HEK293 (cell line): ENCODE data around the gene BTAF1.
A peak's percentile ranks its signal among the peaks of the same experiment; 100 is the strongest.

Experiments
- CTCF ChIA-PET: fragments of 350-600 bp; formaldehyde crosslinking; extraction: SDS; loops from one replicate; lab custom pipeline; 2021; ENCODE audit warnings: antibody characterized with exemption; lab: Yijun Ruan, JAX
- POLR2A ChIA-PET: fragments of 300-600 bp; formaldehyde crosslinking; extraction: SDS; loops from one replicate; lab custom pipeline; 2020; ENCODE audit warnings: antibody characterized with exemption, inconsistent platforms; lab: Yijun Ruan, JAX
- H3K27ac ChIP-seq: fragments of 200-500 bp; sonication (Bioruptor generic); 2 replicates; pipeline ENCODE4 v1.5.1; 2014; ENCODE audit warnings: low read depth, low read length, control low read depth, inconsistent platforms; ENCODE audit errors: extremely low read depth
- H3K36me3 ChIP-seq, 2 experiments: fragments of 200-500 bp in 1 of 2; sonication (Bioruptor generic) in 1 of 2; 1 replicate in 1 of 2; 2 replicates in 1 of 2; pipeline ENCODE4 v1.5.1; 2014 to 2017; ENCODE audit warnings: inconsistent platforms in 2 of 2, low read length in 2 of 2; ENCODE audit not compliant: control insufficient read depth in 2 of 2, insufficient read depth in 1 of 2
- H3K4me1 ChIP-seq: fragments of 200-500 bp; sonication (Bioruptor generic); 2 replicates; pipeline ENCODE4 v1.5.1; 2014; ENCODE audit warnings: mild to moderate bottlenecking, low read length, inconsistent platforms; ENCODE audit not compliant: control insufficient read depth, insufficient read depth
- H3K4me3 ChIP-seq: 2 replicates; pipeline ENCODE4 v1.5.1; 2011; ENCODE audit warnings: low read depth, mild to moderate bottlenecking, control low read depth, low read length, moderate library complexity
- H3K9me3 ChIP-seq: fragments of 200-500 bp; sonication (Bioruptor generic); 2 replicates; pipeline ENCODE4 v1.5.1; 2014; ENCODE audit warnings: low read depth, low read length, inconsistent platforms; ENCODE audit not compliant: control insufficient read depth, insufficient read depth
- EGR2 ChIP-seq: fragments of 450-650 bp; formaldehyde crosslinking; IDR thresholded peaks from 2 replicates; pipeline ENCODE4 v1.5.1; 2016; ENCODE audit warnings: low read depth, missing biosample characterization, missing genetic modification characterization
- SETDB1 ChIP-seq: IDR thresholded peaks from one replicate; pipeline ENCODE4 v1.6.1; 2017; ENCODE audit warnings: mild to moderate bottlenecking, low read length, moderate library complexity, mixed read lengths; ENCODE audit not compliant: insufficient read length
- SP2 ChIP-seq: fragments of 450-650 bp; formaldehyde crosslinking; IDR thresholded peaks from 2 replicates; pipeline ENCODE4 v1.5.1; 2016; ENCODE audit warnings: missing biosample characterization, missing genetic modification characterization
- ZBTB17 ChIP-seq: fragments of 450-650 bp; formaldehyde crosslinking; IDR thresholded peaks from 2 replicates; pipeline ENCODE4 v1.5.1; 2016; ENCODE audit warnings: missing biosample characterization, missing genetic modification characterization
- ZBTB20 ChIP-seq: fragments of 450-650 bp; formaldehyde crosslinking; IDR thresholded peaks from 2 replicates; pipeline ENCODE4 v1.5.1; 2016; ENCODE audit warnings: missing biosample characterization, missing genetic modification characterization
- ZNF10 ChIP-seq: fragments of 450-650 bp; formaldehyde crosslinking; IDR thresholded peaks from 2 replicates; pipeline ENCODE4 v1.5.1; 2017; ENCODE audit warnings: missing biosample characterization, missing genetic modification characterization
- ZNF112 ChIP-seq: fragments of 450-650 bp; formaldehyde crosslinking; IDR thresholded peaks from 2 replicates; pipeline ENCODE4 v1.5.0; 2017; ENCODE audit warnings: missing biosample characterization, missing genetic modification characterization
- ZNF341 ChIP-seq: fragments of 450-650 bp; formaldehyde crosslinking; IDR thresholded peaks from 2 replicates; pipeline ENCODE4; 2016; ENCODE audit warnings: low read depth, missing biosample characterization, missing genetic modification characterization
- ZNF366 ChIP-seq: fragments of 450-650 bp; formaldehyde crosslinking; conservative IDR thresholded peaks from 2 replicates; pipeline ENCODE4 v1.5.1; 2016; ENCODE audit warnings: missing biosample characterization, missing genetic modification characterization
- ZNF37A ChIP-seq: fragments of 450-650 bp; IDR thresholded peaks from 2 replicates; pipeline ENCODE4 v1.5.1; 2018; ENCODE audit warnings: missing biosample characterization, missing genetic modification characterization
- ZNF394 ChIP-seq: fragments of 450-650 bp; formaldehyde crosslinking; IDR thresholded peaks from 2 replicates; pipeline ENCODE4 v1.5.1; 2016; ENCODE audit warnings: missing biosample characterization, missing genetic modification characterization, mild to moderate bottlenecking, moderate library complexity, borderline replicate concordance
- ZNF529 ChIP-seq: fragments of 450-650 bp; formaldehyde crosslinking; IDR thresholded peaks from 2 replicates; pipeline ENCODE4 v1.5.1; 2017; ENCODE audit warnings: missing genetic modification characterization, missing biosample characterization; ENCODE audit not compliant: insufficient replicate concordance
- ZNF580 ChIP-seq: fragments of 450-650 bp; formaldehyde crosslinking; IDR thresholded peaks from 2 replicates; pipeline ENCODE4 v1.5.1; 2016; ENCODE audit warnings: missing biosample characterization, missing genetic modification characterization
- ZNF610 ChIP-seq: fragments of 450-650 bp; formaldehyde crosslinking; IDR thresholded peaks from 2 replicates; pipeline ENCODE4 v1.5.1; 2016; ENCODE audit warnings: missing biosample characterization, missing genetic modification characterization, borderline replicate concordance
- ZNF626 ChIP-seq: fragments of 450-650 bp; sonication (Bioruptor Pico); formaldehyde crosslinking; IDR thresholded peaks from 2 replicates; pipeline ENCODE4 v1.5.1; 2018; ENCODE audit warnings: missing biosample characterization, missing genetic modification characterization, inconsistent platforms
- ZNF660 ChIP-seq: fragments of 450-650 bp; IDR thresholded peaks from 2 replicates; pipeline ENCODE4 v1.5.1; 2018; ENCODE audit warnings: missing biosample characterization, mild to moderate bottlenecking, missing genetic modification characterization
- ZNF670 ChIP-seq: fragments of 450-650 bp; formaldehyde crosslinking; IDR thresholded peaks from 2 replicates; pipeline ENCODE4 v1.5.1; 2016; ENCODE audit warnings: missing biosample characterization, missing genetic modification characterization, low read depth
- ZNF704 ChIP-seq: fragments of 450-650 bp; formaldehyde crosslinking; IDR thresholded peaks from 2 replicates; pipeline ENCODE4 v1.5.1; 2016; ENCODE audit warnings: missing biosample characterization, missing genetic modification characterization
- ZNF791 ChIP-seq: fragments of 450-650 bp; formaldehyde crosslinking; IDR thresholded peaks from 2 replicates; pipeline ENCODE4 v1.5.1; 2016; ENCODE audit warnings: missing biosample characterization, missing genetic modification characterization
- ZSCAN30 ChIP-seq: fragments of 450-650 bp; IDR thresholded peaks from 2 replicates; pipeline ENCODE4 v1.5.1; 2018; ENCODE audit warnings: missing biosample characterization, mild to moderate bottlenecking, missing genetic modification characterization, moderate library complexity
- TF ChIP-seq, protein P1 (sequence below): fragments of 450-650 bp; formaldehyde crosslinking; IDR thresholded peaks from 2 replicates; pipeline ENCODE4 v1.5.1; 2016; ENCODE audit warnings: missing biosample characterization, missing genetic modification characterization
- TF ChIP-seq, protein P2 (sequence below): fragments of 450-650 bp; formaldehyde crosslinking; IDR thresholded peaks from 2 replicates; pipeline ENCODE4 v1.5.1; 2017; ENCODE audit warnings: missing biosample characterization, mild to moderate bottlenecking, missing genetic modification characterization, moderate library complexity

BTAF1 gene

DNA sequence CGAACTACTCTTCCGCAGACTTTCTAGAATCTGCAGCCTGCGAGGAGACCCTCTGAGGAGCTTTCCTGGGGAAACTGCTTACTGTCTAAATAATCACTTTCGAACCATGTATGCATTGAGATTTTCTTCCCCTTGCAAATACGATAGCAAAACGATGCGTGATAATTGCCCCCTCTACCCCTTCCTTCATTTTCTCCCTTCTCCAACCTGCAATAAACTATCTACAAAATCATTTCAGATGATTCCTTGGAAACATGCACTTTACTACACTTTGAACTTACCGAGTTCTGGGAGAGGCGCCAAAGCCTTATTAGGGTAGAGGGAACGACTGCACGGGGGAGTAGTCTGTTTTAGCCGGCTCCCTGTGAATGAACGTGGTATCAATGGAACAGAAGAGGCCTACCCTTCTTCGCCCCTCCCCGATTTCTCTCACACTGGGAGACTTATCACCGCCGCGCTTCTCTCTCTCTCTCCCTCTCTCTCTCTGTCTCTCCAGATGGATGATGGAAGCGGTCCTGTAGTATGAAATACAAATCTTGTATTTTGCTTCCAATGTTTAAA is 14.4 kb upstream of the BTAF1 start, which contains the start of gene FGFBP3 (continued):
- TF ChIP-seq ZNF626 (tag by site-specific recombination): no peak
- peak; percentile 65; the same call in 1 of the 2 replicates for TF ChIP-seq ZBTB17 (tag by site-specific recombination)
- peak; percentile 31 for TF ChIP-seq SP2 (tag by site-specific recombination)
- 0 out of 2 replicates have a peak, but pooled peaks have one; percentile 6 for TF ChIP-seq ZNF10 (tag by site-specific recombination)
- no peak for TF ChIP-seq ZNF529 (tag by site-specific recombination)
- peak; percentile 68 for TF ChIP-seq ZNF366 (tag by site-specific recombination)
- TF ChIP-seq EGR2 (tag by site-specific recombination): no peak
- 0 out of 2 replicates have a peak, but pooled peaks have one; percentile 5 for TF ChIP-seq ZNF610 (tag by site-specific recombination)
- TF ChIP-seq ZBTB20 (tag by site-specific recombination): peak; percentile 55
- TF ChIP-seq ZNF341 (tag by site-specific recombination): peak; percentile 56; the same call in 1 of the 2 replicates
- TF ChIP-seq ZNF660 (tag by site-specific recombination): peak; percentile 40; the same call in 1 of the 2 replicates
- TF ChIP-seq, protein P1, sequence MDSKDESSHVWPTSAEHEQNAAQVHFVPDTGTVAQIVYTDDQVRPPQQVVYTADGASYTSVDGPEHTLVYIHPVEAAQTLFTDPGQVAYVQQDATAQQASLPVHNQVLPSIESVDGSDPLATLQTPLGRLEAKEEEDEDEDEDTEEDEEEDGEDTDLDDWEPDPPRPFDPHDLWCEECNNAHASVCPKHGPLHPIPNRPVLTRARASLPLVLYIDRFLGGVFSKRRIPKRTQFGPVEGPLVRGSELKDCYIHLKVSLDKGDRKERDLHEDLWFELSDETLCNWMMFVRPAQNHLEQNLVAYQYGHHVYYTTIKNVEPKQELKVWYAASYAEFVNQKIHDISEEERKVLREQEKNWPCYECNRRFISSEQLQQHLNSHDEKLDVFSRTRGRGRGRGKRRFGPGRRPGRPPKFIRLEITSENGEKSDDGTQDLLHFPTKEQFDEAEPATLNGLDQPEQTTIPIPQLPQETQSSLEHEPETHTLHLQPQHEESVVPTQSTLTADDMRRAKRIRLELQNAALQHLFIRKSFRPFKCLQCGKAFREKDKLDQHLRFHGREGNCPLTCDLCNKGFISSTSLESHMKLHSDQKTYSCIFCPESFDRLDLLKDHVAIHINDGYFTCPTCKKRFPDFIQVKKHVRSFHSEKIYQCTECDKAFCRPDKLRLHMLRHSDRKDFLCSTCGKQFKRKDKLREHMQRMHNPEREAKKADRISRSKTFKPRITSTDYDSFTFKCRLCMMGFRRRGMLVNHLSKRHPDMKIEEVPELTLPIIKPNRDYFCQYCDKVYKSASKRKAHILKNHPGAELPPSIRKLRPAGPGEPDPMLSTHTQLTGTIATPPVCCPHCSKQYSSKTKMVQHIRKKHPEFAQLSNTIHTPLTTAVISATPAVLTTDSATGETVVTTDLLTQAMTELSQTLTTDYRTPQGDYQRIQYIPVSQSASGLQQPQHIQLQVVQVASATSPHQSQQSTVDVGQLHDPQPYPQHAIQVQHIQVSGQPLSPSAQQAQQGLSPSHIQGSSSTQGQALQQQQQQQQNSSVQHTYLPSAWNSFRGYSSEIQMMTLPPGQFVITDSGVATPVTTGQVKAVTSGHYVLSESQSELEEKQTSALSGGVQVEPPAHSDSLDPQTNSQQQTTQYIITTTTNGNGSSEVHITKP (tag by site-specific recombination): peak; percentile 64
- no peak for TF ChIP-seq ZNF670 (tag by site-specific recombination)
- TF ChIP-seq, protein P2, sequence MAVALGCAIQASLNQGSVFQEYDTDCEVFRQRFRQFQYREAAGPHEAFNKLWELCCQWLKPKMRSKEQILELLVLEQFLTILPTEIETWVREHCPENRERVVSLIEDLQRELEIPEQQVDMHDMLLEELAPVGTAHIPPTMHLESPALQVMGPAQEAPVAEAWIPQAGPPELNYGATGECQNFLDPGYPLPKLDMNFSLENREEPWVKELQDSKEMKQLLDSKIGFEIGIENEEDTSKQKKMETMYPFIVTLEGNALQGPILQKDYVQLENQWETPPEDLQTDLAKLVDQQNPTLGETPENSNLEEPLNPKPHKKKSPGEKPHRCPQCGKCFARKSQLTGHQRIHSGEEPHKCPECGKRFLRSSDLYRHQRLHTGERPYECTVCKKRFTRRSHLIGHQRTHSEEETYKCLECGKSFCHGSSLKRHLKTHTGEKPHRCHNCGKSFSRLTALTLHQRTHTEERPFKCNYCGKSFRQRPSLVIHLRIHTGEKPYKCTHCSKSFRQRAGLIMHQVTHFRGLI: no peak
- peak; percentile 62; the same call in 1 of the 2 replicates for TF ChIP-seq ZNF580

- H3K4me3 ChIP-seq: no peak overlapping the region
- peaks cover 0 to 3% of the 10 kb centered on the region in 2 experiments; a peak in 1 of 3 replicates for H3K36me3 ChIP-seq
- ChIA-PET CTCF (interaction anchor here (0.6 to 1.3 kb wide), 7 partner anchors 9 to 613 kb away, joined by 3 to 6 read pairs (median 4); no protein-coding TSS in a partner anchor), POLR2A (no interaction called here)
- H3K4me1 ChIP-seq: peaks cover 2% of the 10 kb centered on the region; the same call in 1 of the 2 replicates
- no peak overlapping the region for H3K27ac ChIP-seq
- no peak for TF ChIP-seq ZNF704 (tag by site-specific recombination)
- no peaks in the 10 kb centered on the region for H3K9me3 ChIP-seq
Observed at GRCh38 chr10:91910467-91910866, 13.1 kb upstream of the BTAF1 start.

DNA sequence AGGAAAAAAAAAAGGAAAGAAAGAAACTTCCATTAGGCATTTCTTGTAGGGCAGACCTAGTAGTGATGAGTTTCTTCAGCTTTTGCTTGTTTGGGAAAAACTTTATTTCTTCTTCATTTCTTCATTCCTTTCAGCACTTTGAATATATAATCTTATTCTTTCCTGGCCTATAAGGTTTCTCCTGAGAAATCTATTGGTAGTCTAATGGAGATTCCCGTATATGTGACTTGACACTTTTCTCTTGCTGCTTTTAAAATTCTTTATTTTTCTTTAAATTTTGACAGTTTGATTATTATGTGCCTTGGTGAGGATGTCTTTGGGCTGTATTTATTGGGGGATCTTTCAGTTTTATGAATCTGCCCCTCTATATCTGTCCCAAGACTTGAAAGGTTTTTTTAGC is 3.9 kb upstream of the BTAF1 start:
- no peaks in the 10 kb centered on the region for H3K9me3 ChIP-seq
- TF ChIP-seq ZNF112 (tag by site-specific recombination) (no peak), ZNF626 (tag by site-specific recombination) (0 out of 2 replicates have a peak, but pooled peaks have one; percentile 11), ZSCAN30 (tag by site-specific recombination) (no peak), ZNF394 (no peak), ZNF791 (tag by site-specific recombination) (peak; percentile 98), ZNF37A (tag by site-specific recombination) (no peak), SETDB1 (peak; percentile 87)
- H3K4me3 ChIP-seq: no peak overlapping the region
- H3K36me3 ChIP-seq: no peaks in the 10 kb centered on the region
- ChIA-PET CTCF (interaction anchor here (0.6 kb wide), 2 partner anchors 9 to 26 kb away, joined by 3 to 6 read pairs; no protein-coding TSS in a partner anchor), POLR2A (no interaction called here)
- H3K27ac ChIP-seq: no peak overlapping the region
- H3K4me1 ChIP-seq: peaks cover 3% of the 10 kb centered on the region
